HG03097 (cell line): Measurements from ENCODE around the gene PITPNC1.
"Not testable (repeated sequence)": the region's sequence is repeated elsewhere in the genome, so short reads cannot be mapped to it uniquely, and the experiment has no call there.

Experiments used
- ATAC-seq: cut with Tn5 transposase; IDR thresholded peaks from one replicate; pipeline ENCODE4 v1.9.1; 2021; ENCODE audit not compliant: unreplicated experiment, low FRiP score

Gene PITPNC1

GRCh38 chr17:67479148-67479547 is 102.1 kb downstream of the PITPNC1 start:
- ATAC-seq: no peak

- ATAC-seq: not testable (repeated sequence)
These were observed 103.9 kb downstream of the PITPNC1 start for GRCh38 chr17:67480959-67481358.

- no peak for ATAC-seq
These were observed 104.7 kb downstream of the PITPNC1 start for GRCh38 chr17:67481808-67482207.

GRCh38 chr17:67482764-67483163 is 105.7 kb downstream of the PITPNC1 start:
- no peak for ATAC-seq

GRCh38 chr17:67484261-67484660 is 107.2 kb downstream of the PITPNC1 start:
- ATAC-seq: no peak

- ATAC-seq: no peak
These were observed 108.6 kb downstream of the PITPNC1 start for GRCh38 chr17:67485666-67486065.

- ATAC-seq: no peak
These were observed 110.4 kb downstream of the PITPNC1 start for GRCh38 chr17:67487506-67487905.

GRCh38 chr17:67488161-67488560 is 111.1 kb downstream of the PITPNC1 start:
- no peak for ATAC-seq

- no peak for ATAC-seq
These were observed 111.7 kb downstream of the PITPNC1 start for GRCh38 chr17:67488768-67489167.

GRCh38 chr17:67489273-67489672 is 112.2 kb downstream of the PITPNC1 start:
- ATAC-seq: no peak

- no peak for ATAC-seq
These were observed 113.4 kb downstream of the PITPNC1 start for GRCh38 chr17:67490471-67490870.

GRCh38 chr17:67491009-67491680 is 114.1 kb downstream of the PITPNC1 start:
- ATAC-seq: no peak

GRCh38 chr17:67491681-67492024 is 114.6 kb downstream of the PITPNC1 start:
- ATAC-seq: no peak

- no peak for ATAC-seq
These were observed 115.2 kb downstream of the PITPNC1 start for GRCh38 chr17:67492251-67492740.

GRCh38 chr17:67492824-67493517 is 115.9 kb downstream of the PITPNC1 start:
- no peak for ATAC-seq

- no peak for ATAC-seq
These were observed 116.7 kb downstream of the PITPNC1 start for GRCh38 chr17:67493812-67494211.

- not testable (repeated sequence) for ATAC-seq
These were observed 118.5 kb downstream of the PITPNC1 start for GRCh38 chr17:67495534-67495933.

- no peak for ATAC-seq
These were observed 119.2 kb downstream of the PITPNC1 start for GRCh38 chr17:67496286-67496685.

GRCh38 chr17:67499685-67500084 is 122.6 kb downstream of the PITPNC1 start:
- ATAC-seq: no peak

GRCh38 chr17:67500261-67500660 is 123.2 kb downstream of the PITPNC1 start:
- ATAC-seq: no peak

- ATAC-seq: no peak
These were observed 123.7 kb downstream of the PITPNC1 start for GRCh38 chr17:67500677-67501300.

- no peak for ATAC-seq
These were observed 125.1 kb downstream of the PITPNC1 start for GRCh38 chr17:67502151-67502550.
